ENCODE results near the gene REPS2.

Gene REPS2

GRCh38 chrX:17024886-17025285, 78.4 kb downstream of the REPS2 start:
- H3K36me3 ChIP-seq (ENCODE audit: insufficient read depth, low read length): no peaks in the 10 kb centered on the region
- no peaks in the 10 kb centered on the region for H3K27me3 ChIP-seq (ENCODE audit: insufficient read depth, low read length)
- no peaks in the 10 kb centered on the region for H3K4me1 ChIP-seq (ENCODE audit: insufficient read depth, low read length)
- H3K4me3 ChIP-seq (ENCODE audit: low read length): no peak overlapping the region
- no peak overlapping the region for H3K9ac ChIP-seq (ENCODE audit: low read depth, low read length)
- H3K9me3 ChIP-seq (ENCODE audit: insufficient read depth, low read depth, low read length): no peaks in the 10 kb centered on the region
- 62% methylated on average over 11 of the region's 11 CpGs for WGBS
- no peak overlapping the region for H3K27ac ChIP-seq (ENCODE audit: low read depth, low read length)

DNA sequence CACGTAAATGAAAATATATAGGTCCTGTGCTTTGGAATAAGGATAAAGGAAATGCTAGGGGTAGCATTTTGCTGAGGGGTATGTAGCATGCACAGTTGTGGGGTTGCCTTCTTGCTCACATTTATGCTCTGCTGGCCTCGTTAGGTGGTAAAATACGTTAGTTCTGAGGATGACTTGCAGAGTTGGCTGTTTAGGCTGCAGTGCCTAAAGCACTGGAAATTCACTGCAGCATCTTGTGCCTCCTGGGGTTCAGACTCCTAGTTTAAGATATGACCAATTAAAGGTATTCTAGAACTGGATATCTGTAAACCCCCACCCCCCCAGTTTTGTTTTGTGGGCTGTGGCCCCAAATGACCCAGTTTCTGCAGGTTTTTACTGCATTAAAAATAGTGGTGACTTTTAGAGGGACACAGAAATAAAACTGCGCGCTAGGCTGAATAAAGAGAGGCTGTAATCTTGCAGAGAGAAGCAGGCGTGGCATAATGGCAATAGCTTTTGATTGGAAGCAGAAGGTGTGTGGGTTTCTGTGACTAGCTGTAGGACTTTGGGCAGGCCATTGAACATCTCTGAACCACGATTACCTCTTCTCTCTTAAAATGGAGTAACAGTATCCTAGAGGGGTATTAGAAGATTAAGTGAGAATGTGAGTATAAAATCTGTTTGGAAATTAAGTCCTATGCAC, 79.3 kb downstream of the REPS2 start:
- Histone ChIP-seq H3K9me3 (ENCODE audit: insufficient read depth, low read depth, low read length) (no peaks in the 10 kb centered on the region), H3K36me3 (ENCODE audit: insufficient read depth, low read length) (no peaks in the 10 kb centered on the region), H3K27me3 (ENCODE audit: insufficient read depth, low read length) (no peaks in the 10 kb centered on the region), H3K27ac (ENCODE audit: low read depth, low read length) (no peak overlapping the region), H3K9ac (ENCODE audit: low read depth, low read length) (no peak overlapping the region), H3K4me1 (ENCODE audit: insufficient read depth, low read length) (no peaks in the 10 kb centered on the region), H3K4me3 (ENCODE audit: low read length) (no peak overlapping the region)
- WGBS: 92% methylated on average over 7 of the region's 7 CpGs

DNA sequence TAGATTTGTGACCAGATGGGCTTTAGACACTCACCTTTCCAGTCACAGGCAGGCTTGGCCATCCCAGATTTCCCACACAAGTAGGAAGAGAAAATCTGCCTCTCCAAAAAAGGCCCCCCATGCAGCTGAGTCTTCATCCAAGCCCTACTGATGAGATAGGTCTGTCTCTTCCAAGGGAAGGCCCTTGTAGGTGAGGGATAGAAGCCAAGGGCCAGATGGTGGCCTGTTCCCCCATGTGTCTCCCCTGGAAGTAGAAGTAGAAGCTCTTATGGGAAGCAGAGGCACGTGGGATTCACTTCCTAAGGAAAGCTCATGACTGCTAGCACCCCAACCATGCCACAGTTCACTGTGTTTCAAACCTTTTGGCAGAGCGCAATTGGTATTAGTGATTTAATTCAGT, 81.5 kb downstream of the REPS2 start:
- H3K27ac ChIP-seq (ENCODE audit: low read depth, low read length): no peak overlapping the region
- no peaks in the 10 kb centered on the region for H3K4me1 ChIP-seq (ENCODE audit: insufficient read depth, low read length)
- H3K27me3 ChIP-seq (ENCODE audit: insufficient read depth, low read length): no peaks in the 10 kb centered on the region
- no peaks in the 10 kb centered on the region for H3K9me3 ChIP-seq (ENCODE audit: insufficient read depth, low read depth, low read length)
- H3K4me3 ChIP-seq (ENCODE audit: low read length): no peak overlapping the region
- H3K9ac ChIP-seq (ENCODE audit: low read depth, low read length): no peak overlapping the region
- H3K36me3 ChIP-seq (ENCODE audit: insufficient read depth, low read length): no peaks in the 10 kb centered on the region
- 100% methylated on average over 1 of the region's 2 CpGs for WGBS

DNA sequence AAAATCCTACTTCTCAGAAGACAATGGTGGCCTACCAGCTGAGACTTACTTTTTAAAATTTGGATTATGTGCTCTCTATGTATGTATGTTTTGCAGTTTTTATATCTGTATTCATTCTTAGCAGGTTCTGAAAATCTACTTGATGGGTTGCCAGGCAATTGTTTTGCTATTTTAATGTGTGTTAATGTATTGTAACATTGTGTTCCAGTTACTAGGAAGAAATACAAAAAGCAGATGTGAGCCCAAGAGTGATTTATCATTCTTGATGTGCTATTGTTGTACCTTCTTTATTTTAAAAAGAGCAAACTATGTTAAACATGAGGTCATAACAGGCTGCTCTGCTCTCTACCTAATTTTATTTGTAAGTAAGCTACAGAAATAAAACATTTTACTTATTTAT, 81.9 kb downstream of the REPS2 start:
- H3K4me3 ChIP-seq (ENCODE audit: low read length): no peak overlapping the region
- no peaks in the 10 kb centered on the region for H3K4me1 ChIP-seq (ENCODE audit: insufficient read depth, low read length)
- no peaks in the 10 kb centered on the region for H3K27me3 ChIP-seq (ENCODE audit: insufficient read depth, low read length)
- H3K9ac ChIP-seq (ENCODE audit: low read depth, low read length): no peak overlapping the region
- no peaks in the 10 kb centered on the region for H3K9me3 ChIP-seq (ENCODE audit: insufficient read depth, low read depth, low read length)
- H3K27ac ChIP-seq (ENCODE audit: low read depth, low read length): no peak overlapping the region
- no peaks in the 10 kb centered on the region for H3K36me3 ChIP-seq (ENCODE audit: insufficient read depth, low read length)

- Histone ChIP-seq H3K27me3 (ENCODE audit: insufficient read depth, low read length) (no peaks in the 10 kb centered on the region), H3K9me3 (ENCODE audit: insufficient read depth, low read depth, low read length) (no peaks in the 10 kb centered on the region), H3K36me3 (ENCODE audit: insufficient read depth, low read length) (no peaks in the 10 kb centered on the region), H3K4me3 (ENCODE audit: low read length) (no peak overlapping the region), H3K27ac (ENCODE audit: low read depth, low read length) (no peak overlapping the region), H3K9ac (ENCODE audit: low read depth, low read length) (no peak overlapping the region), H3K4me1 (ENCODE audit: insufficient read depth, low read length) (no peaks in the 10 kb centered on the region)
- WGBS: 91% methylated on average over 4 of the region's 4 CpGs
These were observed 83.6 kb downstream of the REPS2 start for GRCh38 chrX:17030092-17030491.

- Histone ChIP-seq H3K27ac (ENCODE audit: low read depth, low read length) (no peak overlapping the region), H3K36me3 (ENCODE audit: insufficient read depth, low read length) (no peaks in the 10 kb centered on the region), H3K4me3 (ENCODE audit: low read length) (no peak overlapping the region), H3K9ac (ENCODE audit: low read depth, low read length) (no peak overlapping the region), H3K4me1 (ENCODE audit: insufficient read depth, low read length) (no peaks in the 10 kb centered on the region), H3K27me3 (ENCODE audit: insufficient read depth, low read length) (no peaks in the 10 kb centered on the region), H3K9me3 (ENCODE audit: insufficient read depth, low read depth, low read length) (no peaks in the 10 kb centered on the region)
- 84% methylated on average over 2 of the region's 3 CpGs for WGBS
These were observed 84.3 kb downstream of the REPS2 start for GRCh38 chrX:17030580-17031270.

- H3K4me3 ChIP-seq (ENCODE audit: low read length): no peak overlapping the region
- no peaks in the 10 kb centered on the region for H3K9me3 ChIP-seq (ENCODE audit: insufficient read depth, low read depth, low read length)
- no peaks in the 10 kb centered on the region for H3K36me3 ChIP-seq (ENCODE audit: insufficient read depth, low read length)
- no peak overlapping the region for H3K9ac ChIP-seq (ENCODE audit: low read depth, low read length)
- H3K27ac ChIP-seq (ENCODE audit: low read depth, low read length): no peak overlapping the region
- H3K27me3 ChIP-seq (ENCODE audit: insufficient read depth, low read length): no peaks in the 10 kb centered on the region
- no peaks in the 10 kb centered on the region for H3K4me1 ChIP-seq (ENCODE audit: insufficient read depth, low read length)
These were observed 85.4 kb downstream of the REPS2 start for GRCh38 chrX:17031827-17032226.

GRCh38 chrX:17032351-17032750, 85.9 kb downstream of the REPS2 start:
- no peaks in the 10 kb centered on the region for H3K27me3 ChIP-seq (ENCODE audit: insufficient read depth, low read length)
- WGBS: 79% methylated on average over 4 of the region's 4 CpGs

DNA sequence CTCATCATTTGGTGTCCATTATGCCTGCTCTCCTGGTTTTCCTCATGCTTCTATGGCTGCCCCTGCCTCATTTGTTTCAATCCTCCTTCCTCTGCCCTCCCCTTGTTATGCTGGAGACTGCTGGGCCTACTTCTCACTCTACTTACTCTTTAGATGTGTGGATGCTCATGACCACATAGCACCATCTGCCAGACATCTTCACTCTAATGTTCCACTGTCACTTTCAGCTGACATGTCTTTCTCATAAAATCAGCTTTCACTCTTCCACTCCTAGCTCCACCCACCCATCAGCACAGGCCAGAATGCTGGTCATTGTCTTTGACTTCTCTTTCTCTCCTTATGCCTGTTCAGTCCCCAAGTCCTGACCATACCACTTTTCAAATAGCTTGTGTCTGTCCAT, 86.8 kb downstream of the REPS2 start:
- H3K4me1 ChIP-seq (ENCODE audit: insufficient read depth, low read length): no peaks in the 10 kb centered on the region
- no peaks in the 10 kb centered on the region for H3K27me3 ChIP-seq (ENCODE audit: insufficient read depth, low read length)
- no peak overlapping the region for H3K9ac ChIP-seq (ENCODE audit: low read depth, low read length)
- no peaks in the 10 kb centered on the region for H3K9me3 ChIP-seq (ENCODE audit: insufficient read depth, low read depth, low read length)
- no peak overlapping the region for H3K27ac ChIP-seq (ENCODE audit: low read depth, low read length)
- no peaks in the 10 kb centered on the region for H3K36me3 ChIP-seq (ENCODE audit: insufficient read depth, low read length)
- H3K4me3 ChIP-seq (ENCODE audit: low read length): no peak overlapping the region

More at GRCh38 chrX:17032351-17032750, 85.9 kb downstream of the REPS2 start:
- Histone ChIP-seq H3K27ac (ENCODE audit: low read depth, low read length) (no peak overlapping the region), H3K9me3 (ENCODE audit: insufficient read depth, low read depth, low read length) (no peaks in the 10 kb centered on the region), H3K4me1 (ENCODE audit: insufficient read depth, low read length) (no peaks in the 10 kb centered on the region), H3K9ac (ENCODE audit: low read depth, low read length) (no peak overlapping the region), H3K4me3 (ENCODE audit: low read length) (no peak overlapping the region), H3K36me3 (ENCODE audit: insufficient read depth, low read length) (no peaks in the 10 kb centered on the region)

DNA sequence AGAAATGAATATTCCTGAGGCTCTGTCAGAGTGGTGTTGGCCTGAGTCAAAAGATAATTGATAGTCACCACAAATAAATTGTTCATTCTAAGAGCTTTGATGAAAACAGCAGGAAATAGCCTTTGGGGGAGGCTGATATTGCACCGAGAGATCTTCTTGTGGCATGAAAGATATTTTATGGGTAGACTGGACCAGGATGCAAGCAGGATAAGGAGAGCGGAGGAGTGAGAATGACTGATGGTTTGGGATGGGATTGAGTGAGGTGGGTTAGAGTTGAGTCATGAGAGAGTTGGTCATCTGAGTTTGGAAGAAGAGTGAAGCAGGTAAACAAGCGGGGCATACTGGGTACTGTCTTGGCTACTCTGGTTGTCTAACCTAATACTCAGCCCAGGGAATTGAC, 88.7 kb downstream of the REPS2 start:
- 0 out of 2 replicates have a peak, but pooled peaks cover 3% of the 10 kb centered on the region for H3K4me1 ChIP-seq (ENCODE audit: insufficient read depth, low read length)
- H3K27ac ChIP-seq (ENCODE audit: low read depth, low read length): no peak overlapping the region
- H3K9ac ChIP-seq (ENCODE audit: low read depth, low read length): no peak overlapping the region
- no peaks in the 10 kb centered on the region for H3K27me3 ChIP-seq (ENCODE audit: insufficient read depth, low read length)
- H3K9me3 ChIP-seq (ENCODE audit: insufficient read depth, low read depth, low read length): no peaks in the 10 kb centered on the region
- H3K4me3 ChIP-seq (ENCODE audit: low read length): no peak overlapping the region
- WGBS: 96% methylated on average over 3 of the region's 3 CpGs
- no peaks in the 10 kb centered on the region for H3K36me3 ChIP-seq (ENCODE audit: insufficient read depth, low read length)

- H3K4me1 ChIP-seq (ENCODE audit: insufficient read depth, low read length): 0 out of 2 replicates have a peak, but pooled peaks cover 3% of the 10 kb centered on the region
- H3K27ac ChIP-seq (ENCODE audit: low read depth, low read length): no peak overlapping the region
- H3K27me3 ChIP-seq (ENCODE audit: insufficient read depth, low read length): no peaks in the 10 kb centered on the region
- no peaks in the 10 kb centered on the region for H3K36me3 ChIP-seq (ENCODE audit: insufficient read depth, low read length)
- WGBS: 93% methylated on average over 4 of the region's 4 CpGs
- H3K9ac ChIP-seq (ENCODE audit: low read depth, low read length): no peak overlapping the region
- H3K4me3 ChIP-seq (ENCODE audit: low read length): no peak overlapping the region
- H3K9me3 ChIP-seq (ENCODE audit: insufficient read depth, low read depth, low read length): no peaks in the 10 kb centered on the region
These were observed 89.9 kb downstream of the REPS2 start for GRCh38 chrX:17036171-17036961.

All from HUES64 (cell line).